Dermis blood vessel endothelial cell (primary cell): ENCODE results near the gene PPP1R3G. TPM values are rescaled to one million over a fixed set of nuclear protein-coding genes. Genes with fewer than 3 reads are reported as not detected.
A peak's percentile ranks its signal among the peaks of the same experiment; 100 is the strongest.

ENCODE experiments used
- DNase-seq: peaks from one replicate; pipeline ENCODE4 v3.0.0; 2010
- total RNA-seq: library from RNA; depleted of rRNA; stranded (reverse); fragments of >200 nt; gene quantifications from 2 replicates; pipeline ENCODE4 v1.2.3, GENCODE V29; 2014

Gene PPP1R3G
- total RNA-seq, 1 donor from 2014 or later, result 0.85 TPM

- no peak for DNase-seq
Measured at GRCh38 chr6:5072440-5072839, 12.7 kb upstream of the PPP1R3G start.

- DNase-seq, result no peak
Measured at GRCh38 chr6:5073992-5074391, 11.1 kb upstream of the PPP1R3G start.

- no peak for DNase-seq
Measured at GRCh38 chr6:5076931-5077330, 8.2 kb upstream of the PPP1R3G start.

- DNase-seq, result peak; percentile 62
Measured at GRCh38 chr6:5078121-5078669, 6.9 kb upstream of the PPP1R3G start.

GRCh38 chr6:5079692-5080091 lies 5.4 kb upstream of the PPP1R3G start:
- no peak for DNase-seq

GRCh38 chr6:5080574-5080973 lies 4.6 kb upstream of the PPP1R3G start:
- no peak for DNase-seq

- no peak for DNase-seq
Measured at GRCh38 chr6:5081182-5081581, 4.0 kb upstream of the PPP1R3G start.

- DNase-seq, result no peak
Measured at GRCh38 chr6:5081955-5082354, 3.2 kb upstream of the PPP1R3G start.

GRCh38 chr6:5082487-5083306 lies 2.4 kb upstream of the PPP1R3G start:
- DNase-seq, result no peak

GRCh38 chr6:5083307-5083583 lies 1.9 kb upstream of the PPP1R3G start:
- DNase-seq, result no peak

GRCh38 chr6:5083813-5084359 lies 1.3 kb upstream of the PPP1R3G start:
- DNase-seq, result no peak

GRCh38 chr6:5084360-5084780 lies 771 bp upstream of the PPP1R3G start:
- DNase-seq, result no peak

- peak; percentile 68 for DNase-seq
Measured at GRCh38 chr6:5085648-5086293, 630 bp downstream of the PPP1R3G start.

GRCh38 chr6:5086294-5086890 lies 1.3 kb downstream of the PPP1R3G start:
- DNase-seq, result peak; percentile 13

- no peak for DNase-seq
Measured at GRCh38 chr6:5087389-5087788, 2.2 kb downstream of the PPP1R3G start.

- no peak for DNase-seq
Measured at GRCh38 chr6:5088780-5089179, 3.6 kb downstream of the PPP1R3G start.

- DNase-seq, result peak; percentile 56
Measured at GRCh38 chr6:5089481-5090438, 4.6 kb downstream of the PPP1R3G start.

GRCh38 chr6:5090603-5091002 lies 5.5 kb downstream of the PPP1R3G start:
- no peak for DNase-seq

GRCh38 chr6:5091210-5092069 lies 6.3 kb downstream of the PPP1R3G start:
- DNase-seq, result no peak

- no peak for DNase-seq
Measured at GRCh38 chr6:5093231-5094015, 8.3 kb downstream of the PPP1R3G start.
